HG03097 (cell line): Measurements from ENCODE around the gene UBR4.
A peak's percentile ranks its signal among the peaks of the same experiment; 100 is the strongest.
"Not testable (repeated sequence)": the region's sequence is repeated elsewhere in the genome, so short reads cannot be mapped to it uniquely, and the experiment has no call there.

Experiments used
- ATAC-seq: cut with Tn5 transposase; IDR thresholded peaks from one replicate; pipeline ENCODE4 v1.9.1; 2021; ENCODE audit not compliant: unreplicated experiment, low FRiP score

Gene UBR4

DNA sequence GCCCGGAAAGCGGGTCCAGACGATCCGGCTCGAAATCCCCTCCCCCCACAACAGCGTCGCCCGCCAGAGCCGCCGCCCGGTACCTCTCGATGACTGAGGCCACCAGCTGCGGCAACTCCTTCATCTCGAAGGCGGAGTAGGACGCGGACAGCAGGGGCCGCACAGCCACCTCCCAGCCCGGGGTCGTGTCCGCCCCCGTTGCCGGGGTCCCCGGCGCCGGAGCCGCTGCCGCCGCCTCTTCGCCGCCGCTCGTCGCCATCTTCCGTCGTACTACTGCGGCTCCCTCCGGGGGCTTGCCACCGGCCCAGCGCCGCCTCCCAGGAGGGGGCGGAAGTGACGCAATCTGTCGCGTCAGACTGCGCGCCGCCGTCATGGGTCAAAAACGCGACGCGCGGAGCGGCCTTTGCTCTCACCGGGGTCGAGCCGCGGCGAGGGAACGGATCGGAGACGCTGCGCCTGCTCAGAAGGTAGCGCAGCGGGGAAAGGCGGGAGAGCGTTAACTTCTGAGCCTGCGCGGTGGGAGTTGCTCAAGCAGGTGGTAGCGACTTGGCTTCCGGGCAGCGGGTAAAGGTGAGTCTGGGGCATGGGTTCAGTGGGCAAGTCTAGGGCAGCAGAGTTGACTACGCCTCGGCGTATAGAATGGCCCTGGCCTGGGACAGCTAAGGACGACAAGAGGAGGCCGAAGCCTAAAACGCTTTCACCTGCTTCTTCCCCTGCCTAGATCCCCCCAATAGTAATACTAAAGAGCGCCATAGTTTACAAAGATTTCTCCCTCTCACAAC lies at the start of gene UBR4:
Gene UBR4 (minus strand): TSS at position 277 of the 782 bp plus-strand sequence. CDS start 18 bp downstream, at position 259.
- ATAC-seq: peak; percentile 87

DNA sequence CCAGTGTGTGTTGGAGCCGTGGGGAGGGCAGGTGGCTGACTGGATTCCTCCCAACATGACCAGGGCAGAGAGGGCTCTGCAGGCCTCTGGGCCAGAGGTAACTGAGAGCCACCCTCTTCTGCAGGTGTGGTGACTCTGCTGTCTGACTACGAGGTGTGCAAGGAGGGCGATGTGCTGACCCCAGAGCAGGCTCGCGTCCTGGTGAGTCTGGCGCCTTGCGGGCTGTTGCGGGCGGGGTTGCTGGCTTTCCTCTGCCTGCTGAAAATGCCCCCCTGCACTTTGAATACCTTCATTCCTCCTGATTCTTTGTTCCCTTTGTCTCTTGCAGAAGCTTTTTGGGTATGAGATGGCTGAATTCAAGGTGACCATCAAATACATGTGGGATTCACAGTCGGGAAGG lies 48.3 kb upstream of the UBR4 start:
- ATAC-seq: no peak

DNA sequence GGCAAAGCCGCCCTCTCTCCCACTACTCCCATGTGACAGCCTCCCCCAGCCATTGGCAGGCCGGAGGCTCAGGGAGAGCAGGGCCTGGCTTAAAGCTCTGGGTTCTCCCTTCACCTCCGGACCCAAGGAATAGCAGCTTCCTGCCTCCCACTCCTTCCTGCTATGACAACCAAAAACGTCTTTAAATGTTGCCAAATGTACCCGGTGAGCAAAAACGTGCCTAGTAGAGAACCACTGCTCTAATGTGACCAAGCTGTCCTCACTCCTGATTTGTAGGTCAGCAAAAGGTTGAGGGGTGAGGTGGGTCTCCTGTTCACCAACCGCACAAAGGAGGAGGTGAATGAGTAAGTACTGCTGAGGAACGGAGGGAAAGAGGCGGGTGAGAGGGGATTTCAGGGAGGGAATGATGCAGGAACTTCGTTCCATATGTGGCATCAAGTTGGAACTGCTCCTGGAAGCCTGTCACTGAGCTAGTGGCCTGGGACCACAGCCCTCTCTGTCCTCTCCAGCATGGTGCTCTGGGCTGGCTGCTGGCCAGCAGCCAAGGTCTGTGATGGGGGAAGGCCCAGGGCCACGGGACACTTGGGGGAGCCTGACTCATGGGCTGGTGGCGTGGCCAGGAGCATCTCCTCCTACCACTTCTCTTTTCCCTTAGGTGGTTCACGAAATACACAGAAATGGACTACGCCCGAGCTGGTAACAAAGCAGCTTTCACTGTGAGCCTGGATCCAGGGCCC lies 47.3 kb upstream of the UBR4 start:
- ATAC-seq: no peak

DNA sequence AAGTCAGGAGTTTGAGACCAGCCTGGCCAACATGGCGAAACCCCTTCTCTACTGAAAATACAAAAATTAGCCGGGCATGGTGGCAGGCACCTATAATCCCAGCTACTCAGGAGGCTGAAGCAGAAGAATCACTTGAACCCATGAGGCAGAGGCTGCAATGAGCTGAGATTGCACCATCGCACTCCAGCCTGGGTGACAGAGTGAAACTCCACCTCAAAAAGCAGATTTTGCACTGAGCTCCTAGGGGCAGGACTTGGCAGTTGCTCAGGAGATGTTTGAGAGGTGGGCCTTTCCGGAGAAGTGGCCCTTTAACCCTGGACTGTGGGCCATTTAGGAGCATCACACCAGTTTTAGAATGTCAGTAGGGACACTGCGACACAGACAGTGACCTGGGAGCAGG lies 46.2 kb upstream of the UBR4 start:
- ATAC-seq: not testable (repeated sequence)

DNA sequence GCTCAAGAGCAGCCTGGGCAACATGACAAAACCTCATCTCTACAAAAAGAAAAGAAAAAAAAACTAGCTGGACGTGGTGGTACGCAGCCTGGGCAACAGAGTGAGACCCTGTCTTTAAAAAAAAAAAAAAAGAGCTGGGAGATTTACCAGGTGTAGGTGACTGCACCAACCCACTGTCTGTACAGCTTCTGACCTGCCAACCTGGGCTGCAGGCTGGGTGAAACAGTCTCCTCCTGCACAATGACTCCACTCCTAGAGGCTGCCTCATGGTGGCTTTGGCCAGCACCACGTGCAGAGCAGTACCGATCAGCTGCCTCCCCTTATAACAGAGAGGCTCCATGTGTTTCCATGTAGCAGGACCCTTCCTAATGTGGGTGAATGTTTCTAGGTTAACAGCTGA lies 45.2 kb upstream of the UBR4 start:
- ATAC-seq: no peak

DNA sequence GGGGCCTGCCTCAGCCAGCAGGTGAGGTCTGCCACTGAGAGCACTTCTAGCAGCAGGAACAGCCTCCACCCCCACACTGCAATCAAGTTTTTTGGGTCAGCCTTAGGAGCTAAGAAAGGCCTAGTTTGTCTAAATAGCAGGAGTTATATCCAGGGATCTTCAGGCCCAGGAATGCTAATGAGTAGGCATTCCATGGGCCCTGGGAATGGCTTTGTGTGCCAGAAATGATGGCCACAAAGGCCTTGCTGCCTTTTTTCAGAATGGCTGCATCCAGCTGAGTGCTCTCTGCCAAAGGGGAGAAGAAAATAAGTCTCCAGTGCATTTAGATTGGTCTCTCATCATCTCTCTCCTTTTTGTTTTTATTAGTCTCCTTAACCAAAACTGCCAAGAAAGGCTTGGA lies 44.4 kb upstream of the UBR4 start:
- ATAC-seq: no peak

DNA sequence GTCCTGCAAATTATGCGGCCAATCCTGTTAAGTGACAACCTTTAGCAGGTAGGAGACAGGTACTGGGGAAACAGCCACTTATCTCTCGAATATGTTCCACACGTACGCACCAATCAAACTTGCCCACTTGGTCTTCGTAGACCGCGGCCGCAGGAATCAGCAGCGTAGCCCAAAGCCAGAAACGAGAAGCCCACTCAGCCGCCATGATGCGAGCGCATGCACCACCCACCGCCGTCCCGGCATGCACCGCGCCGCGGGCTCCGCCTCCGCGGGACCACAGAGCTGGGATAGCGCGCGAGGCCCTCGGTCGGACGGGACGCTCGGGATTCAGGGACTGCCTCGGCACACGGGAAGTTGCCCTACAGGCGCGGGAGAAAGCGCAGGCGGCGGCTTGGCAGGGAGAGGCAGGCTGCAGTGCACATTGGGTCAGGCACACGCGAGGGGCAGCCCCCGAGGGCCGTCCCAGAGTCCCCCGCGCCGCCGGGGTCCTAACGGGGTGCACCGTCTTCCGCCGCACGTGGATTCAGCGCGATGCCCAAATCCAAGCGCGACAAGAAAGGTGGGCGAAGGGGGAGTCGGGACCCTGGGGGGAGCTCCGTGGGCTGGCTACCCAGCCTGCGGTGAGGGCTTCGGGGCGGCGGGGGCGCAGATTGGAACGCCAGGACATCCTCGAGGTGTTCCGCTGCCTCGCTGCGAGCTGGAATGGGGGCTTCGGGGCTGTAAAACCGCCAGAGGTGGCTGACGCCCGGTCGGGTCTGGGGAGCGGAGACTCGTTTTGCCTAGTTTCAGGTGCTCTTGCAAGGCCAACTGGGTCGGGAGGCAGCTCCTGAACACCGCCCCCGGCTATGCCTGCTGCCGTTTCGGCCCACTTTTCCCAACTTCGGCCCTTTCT lies 41.5 kb upstream of the UBR4 start, which contains the start of the genes EMC1 and MRTO4:
Gene EMC1 (minus strand): TSS at position 220 of the 892 bp plus-strand sequence. CDS start 15 bp downstream, at position 205.
Gene MRTO4 (plus strand): TSS at position 501 of the 892 bp plus-strand sequence. CDS start 31 bp downstream, at position 532.
- ATAC-seq: peak; percentile 67

DNA sequence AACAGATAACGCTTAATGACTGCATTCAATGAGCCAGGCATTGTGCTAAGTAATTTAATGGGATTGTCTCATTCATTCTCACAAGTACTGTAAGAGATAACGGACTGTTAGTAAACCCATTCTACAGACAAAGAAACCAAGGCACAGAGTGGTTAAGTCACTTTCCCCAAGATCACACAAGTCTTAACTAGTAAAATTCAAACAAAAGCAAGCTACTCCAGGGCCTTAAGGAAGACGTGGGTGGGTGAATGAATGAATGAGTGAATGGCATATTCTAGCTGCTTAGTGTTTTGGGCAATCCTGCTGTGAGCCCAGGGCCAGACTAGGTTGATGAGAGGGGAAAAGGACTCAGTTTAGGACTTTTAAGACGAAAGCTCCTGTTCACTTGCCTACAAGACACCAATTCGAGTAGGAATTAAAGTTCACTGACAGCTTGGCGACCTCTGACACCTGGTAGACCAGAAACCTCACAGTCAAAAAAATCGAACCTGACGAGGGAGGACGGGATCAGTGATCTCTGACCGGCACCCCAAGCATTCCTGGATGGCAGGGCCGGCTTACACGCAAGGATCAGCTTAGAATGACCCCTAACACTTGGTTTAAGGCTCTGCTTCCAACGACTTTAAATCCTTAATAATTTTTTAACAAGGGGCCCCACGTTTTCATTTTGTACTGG lies 40.7 kb upstream of the UBR4 start:
- ATAC-seq: no peak

DNA sequence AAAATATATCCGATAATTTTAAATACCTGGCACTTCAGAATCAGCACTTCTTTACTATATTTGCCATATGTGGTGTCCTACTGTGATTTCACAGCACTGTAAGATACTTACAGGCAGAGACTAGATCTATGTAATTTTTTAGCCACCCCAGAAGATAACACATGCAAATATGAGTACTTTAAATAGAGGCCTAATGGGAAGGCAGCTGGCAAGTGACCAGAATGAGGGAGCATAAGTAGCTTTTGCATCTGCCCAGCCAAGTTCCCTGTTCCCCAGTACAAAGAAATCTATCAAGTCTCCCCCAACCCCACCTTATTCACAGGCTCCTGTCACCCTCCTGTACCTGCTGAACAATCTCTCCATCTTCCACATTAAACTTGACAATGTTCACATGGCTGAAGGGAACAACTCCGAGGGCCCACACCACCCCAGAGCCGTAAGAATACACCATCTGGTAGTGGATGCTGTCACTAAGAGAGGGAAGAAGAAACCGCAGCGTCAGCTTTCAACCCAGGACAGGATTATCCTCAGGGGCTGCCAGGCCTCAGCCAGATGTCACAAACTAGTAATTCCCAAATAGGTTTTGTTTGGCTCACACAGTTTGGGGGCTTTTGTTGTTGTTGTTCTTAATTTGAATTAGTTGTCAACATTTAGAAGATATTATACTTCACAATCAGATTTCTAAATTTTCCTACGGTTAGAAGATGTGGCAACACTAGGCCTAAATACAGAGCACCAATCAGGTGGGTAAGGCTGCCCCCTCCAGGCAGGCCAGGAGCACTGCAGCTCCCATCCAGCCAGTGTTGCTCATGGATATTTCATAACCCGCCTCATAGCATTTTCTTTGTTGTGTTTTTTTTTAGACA lies 30.8 kb upstream of the UBR4 start:
- no peak for ATAC-seq

DNA sequence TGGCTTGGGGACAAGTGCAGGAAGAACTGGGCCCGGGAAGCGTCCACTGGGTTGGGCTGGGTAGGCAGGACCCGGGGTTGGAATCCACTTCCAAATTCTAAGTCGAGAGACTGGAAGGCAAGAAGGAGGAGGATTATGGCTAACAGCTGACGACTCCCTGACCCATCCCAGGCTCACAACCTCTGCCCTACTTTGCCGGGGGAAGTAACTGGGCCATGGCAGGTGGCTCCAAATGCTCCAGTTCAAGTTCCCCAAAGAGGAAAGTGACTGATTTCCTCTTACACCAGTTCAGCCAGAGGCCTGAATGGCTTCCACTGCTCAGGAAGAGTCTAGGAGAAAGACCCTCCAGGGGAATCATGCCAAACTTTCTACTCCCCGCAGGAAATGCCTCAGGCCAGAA lies 29.8 kb upstream of the UBR4 start:
- no peak for ATAC-seq

DNA sequence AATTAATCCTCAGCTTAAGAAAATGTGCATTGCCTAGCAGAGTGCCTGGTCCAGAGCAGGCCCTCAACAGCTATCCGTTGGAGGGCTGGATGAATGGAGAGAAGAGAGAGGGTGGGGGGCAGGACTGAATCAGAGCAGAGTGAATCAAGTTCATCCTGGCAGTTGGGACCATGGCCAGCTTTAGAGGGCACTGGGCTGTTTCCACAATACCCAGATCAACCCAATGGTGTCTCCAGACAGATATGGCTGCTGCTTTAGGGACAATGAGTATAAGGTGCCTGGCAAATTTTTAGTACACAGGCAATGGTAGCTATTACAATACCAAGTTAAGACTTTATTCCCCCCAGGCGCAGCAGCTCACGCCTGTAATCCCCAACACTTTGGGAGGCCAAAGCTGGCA lies 24.2 kb upstream of the UBR4 start:
- ATAC-seq: no peak

DNA sequence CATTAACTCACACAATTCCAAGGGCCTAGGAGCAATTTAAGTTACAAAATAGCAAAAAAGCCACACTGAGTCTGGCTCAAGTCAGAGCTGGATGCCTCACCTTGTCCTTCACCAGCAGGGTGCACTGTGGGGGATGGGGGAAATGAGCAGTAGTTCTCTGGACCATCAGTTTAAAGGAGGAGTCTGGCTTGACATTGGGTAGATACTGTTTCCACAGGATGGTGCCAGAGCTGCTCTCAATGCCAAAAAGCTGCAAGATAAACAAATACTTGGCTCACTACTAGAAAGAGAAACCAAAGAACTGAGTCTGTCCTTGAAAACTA lies 22.4 kb upstream of the UBR4 start:
- no peak for ATAC-seq

DNA sequence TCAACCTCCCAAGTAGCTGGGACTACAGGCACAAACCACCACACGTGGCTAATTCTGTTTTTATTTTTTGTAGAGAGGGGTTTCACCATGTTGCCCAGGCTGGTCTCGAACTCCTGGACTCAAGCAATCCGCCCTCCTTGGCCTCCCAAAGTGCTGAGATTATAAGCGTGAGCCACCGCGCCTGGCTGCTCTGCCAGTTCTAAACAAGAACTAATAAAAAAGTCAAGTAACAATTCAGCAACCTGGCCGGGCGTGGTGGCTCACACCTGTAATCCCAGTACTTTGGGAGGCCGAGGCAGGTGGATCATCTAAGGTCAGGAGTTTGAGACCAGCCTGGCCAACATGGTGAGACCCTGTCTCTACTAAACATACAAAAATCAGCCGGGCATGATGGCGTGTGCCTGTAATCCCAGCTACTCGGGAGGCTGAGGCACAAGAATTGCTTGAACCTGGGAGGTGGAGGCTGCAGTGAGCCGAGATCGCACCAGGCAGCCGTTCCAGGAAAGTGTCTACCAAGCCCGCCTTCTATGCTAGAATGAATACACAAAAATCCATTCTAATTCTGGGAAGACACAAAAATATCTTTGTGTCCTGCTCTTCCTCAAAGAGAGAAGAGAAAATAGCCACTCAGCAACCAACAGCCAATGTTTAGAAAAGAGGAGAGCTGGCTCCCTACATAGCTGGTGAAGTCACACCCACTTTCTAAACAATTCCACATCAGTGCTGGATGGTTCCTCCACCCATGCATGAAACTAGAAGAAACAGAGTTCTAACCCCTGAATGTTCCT lies 21.9 kb upstream of the UBR4 start:
- ATAC-seq: not testable (repeated sequence)

DNA sequence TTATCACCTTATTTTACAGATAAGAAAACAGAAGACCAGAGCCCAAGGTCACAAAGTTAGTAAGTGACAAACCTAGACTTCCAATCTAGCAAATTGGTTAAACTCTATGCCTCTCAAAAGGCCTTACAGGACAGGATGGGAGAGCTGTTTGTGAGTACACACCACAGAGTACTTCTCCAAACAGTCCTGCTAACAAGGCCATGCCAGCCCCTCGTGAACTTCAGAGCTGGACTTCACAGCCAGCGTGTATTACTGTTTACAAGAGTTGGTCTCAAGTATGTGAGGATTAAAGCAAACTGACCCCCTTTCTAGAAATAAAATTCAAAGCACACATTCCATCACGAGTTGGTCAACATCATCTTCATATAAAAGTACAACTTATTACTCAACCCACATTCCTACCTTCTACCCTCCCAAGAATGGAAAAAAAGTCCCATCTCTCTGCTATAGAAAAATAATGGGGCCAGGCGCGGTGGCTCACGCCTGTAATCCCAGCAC lies 19.8 kb upstream of the UBR4 start:
- no peak for ATAC-seq

DNA sequence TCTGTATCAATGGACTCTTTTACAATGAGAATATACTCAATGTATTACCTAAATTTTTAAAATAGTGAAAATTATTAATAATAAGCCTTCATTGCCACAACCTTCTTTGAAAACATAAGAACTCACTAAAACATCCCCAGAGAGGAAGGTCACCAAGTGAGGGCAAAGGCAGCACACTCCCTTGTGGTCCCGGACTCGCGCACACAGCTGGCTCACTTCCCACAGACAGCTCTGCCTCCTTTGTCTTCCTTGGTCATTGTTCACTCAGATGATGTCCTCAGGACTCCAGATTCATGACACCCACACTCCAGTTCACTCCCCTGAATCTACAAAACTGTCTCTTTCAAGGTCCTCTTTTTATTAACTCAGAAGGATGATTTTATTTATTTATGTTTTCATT lies 19.2 kb upstream of the UBR4 start:
- no peak for ATAC-seq

DNA sequence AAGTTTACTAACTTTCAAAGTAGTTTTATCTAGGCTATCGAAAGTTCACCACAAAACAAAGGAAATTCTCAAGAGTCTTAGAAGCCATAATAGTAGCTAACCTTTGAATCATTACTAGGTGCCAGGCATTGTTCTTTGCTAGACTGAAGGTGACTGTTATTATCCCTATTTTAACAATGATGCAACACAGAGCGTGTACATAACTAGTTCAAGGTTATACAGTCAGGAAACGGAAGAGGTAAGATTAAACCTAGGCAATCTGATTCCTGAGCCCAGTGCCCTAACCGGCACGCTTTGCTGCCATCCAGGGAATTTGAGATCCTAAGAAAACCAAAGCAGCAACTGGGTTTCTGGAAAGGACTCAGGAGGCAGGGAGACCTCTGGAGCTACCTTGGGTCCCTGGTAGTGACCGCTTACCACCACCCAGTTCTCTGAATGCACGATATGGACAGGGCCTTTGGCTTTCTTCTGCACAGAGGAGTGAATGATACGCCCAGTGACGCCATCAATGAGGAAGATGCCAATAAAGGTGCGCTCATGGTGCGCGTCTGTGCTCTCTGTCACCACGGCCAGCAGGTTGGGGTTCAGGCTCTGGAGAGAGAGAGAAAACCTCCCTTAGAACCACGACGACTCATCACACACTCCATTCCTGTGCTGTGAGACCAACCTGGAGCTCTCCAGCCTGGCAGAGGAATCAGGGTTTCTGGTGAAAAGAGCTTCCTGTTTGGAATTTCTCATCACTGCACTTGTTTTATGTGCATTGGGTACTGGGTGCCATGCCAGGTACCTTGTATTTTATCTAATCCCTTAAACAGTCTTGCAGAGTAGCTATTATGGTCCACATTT lies 13.1 kb upstream of the UBR4 start:
- ATAC-seq: no peak

DNA sequence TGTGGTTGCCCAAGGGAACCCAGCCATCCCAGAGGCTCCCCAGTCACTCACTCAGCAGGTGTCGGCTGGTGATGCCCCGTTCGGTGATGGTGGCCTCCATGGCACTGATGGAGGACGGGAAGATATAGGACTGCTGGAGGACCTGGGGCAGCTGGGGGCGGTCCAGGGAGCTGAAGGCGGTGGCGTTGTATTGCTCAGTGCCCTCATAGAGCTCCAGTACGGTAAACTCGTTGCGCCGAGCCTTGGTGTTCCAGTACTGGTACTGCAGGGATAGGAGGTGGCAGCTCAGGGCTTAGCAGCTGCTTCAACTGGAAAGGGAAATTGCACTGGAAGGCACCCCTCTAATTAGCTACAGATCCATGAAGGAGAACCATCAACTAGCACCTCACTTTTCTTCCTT lies 12.5 kb upstream of the UBR4 start:
- ATAC-seq: no peak

DNA sequence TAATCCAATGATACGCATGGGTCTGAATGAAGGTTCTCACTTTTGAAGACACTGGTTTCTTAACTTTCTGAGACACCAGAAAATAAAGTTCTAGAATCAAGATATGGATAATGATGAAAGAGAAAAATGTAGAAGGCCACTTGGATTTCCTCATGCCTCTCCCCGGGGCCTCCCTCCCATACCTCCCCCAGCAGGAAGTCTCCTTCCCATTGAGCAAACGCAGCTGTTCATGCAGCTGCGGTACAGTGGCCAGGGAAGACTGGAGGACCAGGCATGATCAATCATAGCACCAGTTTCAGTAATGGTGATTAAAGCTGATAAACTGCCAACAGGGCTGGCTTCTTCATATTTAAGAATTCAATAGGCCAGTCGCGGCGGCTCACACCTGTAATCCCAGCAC lies 10.9 kb upstream of the UBR4 start:
- ATAC-seq: no peak
